Left ventricle myocardium inferior (tissue), 1 donor: Measurements from ENCODE around the gene EXOC4. TPM values are rescaled to one million over a fixed set of nuclear protein-coding genes. Genes with fewer than 3 reads are reported as not detected.

Experiments
- DNase-seq: peaks from one replicate; pipeline ENCODE4 v3.0.0-alpha.2; 2020
- H3K27ac ChIP-seq: fragments of 200-600 bp; replicated peaks from 2 replicates; pipeline ENCODE4 v1.8.0; 2021
- H3K27me3 ChIP-seq: fragments of 200-600 bp; 2 replicates; pipeline ENCODE4 v1.8.0; 2021; ENCODE audit warnings: low read depth
- H3K36me3 ChIP-seq: fragments of 200-600 bp; 2 replicates; pipeline ENCODE4 v1.8.0; 2021
- H3K4me1 ChIP-seq: fragments of 200-600 bp; 2 replicates; pipeline ENCODE4 v1.8.0; 2021
- H3K4me3 ChIP-seq: fragments of 200-600 bp; 2 replicates; pipeline ENCODE4 v1.8.0; 2021; ENCODE audit warnings: mild to moderate bottlenecking, moderate library complexity
- H3K9me3 ChIP-seq: fragments of 200-600 bp; replicated peaks from 2 replicates; pipeline ENCODE4 v1.8.0; 2021
- intact Hi-C: fragments of 100-400 bp; cut with micrococcal nuclease; formaldehyde crosslinking; loops from one replicate; pipeline ENCODE4 v1.11.0; 2022
- total RNA-seq: library from RNA; stranded (reverse); fragmentation: NEBNext Ultra II Directional; extraction: Animal tissue kit (Norgen Biotek cat#: 25700); gene quantifications from one replicate; pipeline ENCODE4 v1.2.1, GENCODE V29; 2021
- TF ChIP-seq, protein P1 (sequence below): fragments of 200-600 bp; IDR thresholded peaks from 2 replicates; pipeline ENCODE4 v1.8.0; 2021; ENCODE audit warnings: antibody characterized with exemption, mild to moderate bottlenecking, borderline replicate concordance
- donor health status: DM: no; HTN: yes; CAD: no; lungs with severe emphysema.

The EXOC4 gene
- total RNA-seq, 1 donor from 2014 or later = 33.8 TPM

- Histone ChIP-seq H3K27me3 (no peaks in the 10 kb centered on the region), H3K36me3 (no peaks in the 10 kb centered on the region), H3K9me3 (no peaks in the 10 kb centered on the region), H3K4me3 (no peak overlapping the region), H3K27ac (no peak overlapping the region), H3K4me1 (peaks cover 22% of the 10 kb centered on the region)
- intact Hi-C loops = no loop called here
- TF ChIP-seq, protein P1, sequence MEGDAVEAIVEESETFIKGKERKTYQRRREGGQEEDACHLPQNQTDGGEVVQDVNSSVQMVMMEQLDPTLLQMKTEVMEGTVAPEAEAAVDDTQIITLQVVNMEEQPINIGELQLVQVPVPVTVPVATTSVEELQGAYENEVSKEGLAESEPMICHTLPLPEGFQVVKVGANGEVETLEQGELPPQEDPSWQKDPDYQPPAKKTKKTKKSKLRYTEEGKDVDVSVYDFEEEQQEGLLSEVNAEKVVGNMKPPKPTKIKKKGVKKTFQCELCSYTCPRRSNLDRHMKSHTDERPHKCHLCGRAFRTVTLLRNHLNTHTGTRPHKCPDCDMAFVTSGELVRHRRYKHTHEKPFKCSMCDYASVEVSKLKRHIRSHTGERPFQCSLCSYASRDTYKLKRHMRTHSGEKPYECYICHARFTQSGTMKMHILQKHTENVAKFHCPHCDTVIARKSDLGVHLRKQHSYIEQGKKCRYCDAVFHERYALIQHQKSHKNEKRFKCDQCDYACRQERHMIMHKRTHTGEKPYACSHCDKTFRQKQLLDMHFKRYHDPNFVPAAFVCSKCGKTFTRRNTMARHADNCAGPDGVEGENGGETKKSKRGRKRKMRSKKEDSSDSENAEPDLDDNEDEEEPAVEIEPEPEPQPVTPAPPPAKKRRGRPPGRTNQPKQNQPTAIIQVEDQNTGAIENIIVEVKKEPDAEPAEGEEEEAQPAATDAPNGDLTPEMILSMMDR = no peak
- no peak for DNase-seq
Observed at GRCh38 chr7:133853706-133854276, 600.9 kb downstream of the EXOC4 start.

- intact Hi-C loops = no loop called here
- Histone ChIP-seq H3K4me1 (peaks cover 22% of the 10 kb centered on the region), H3K36me3 (no peaks in the 10 kb centered on the region), H3K27me3 (no peaks in the 10 kb centered on the region), H3K27ac (no peak overlapping the region), H3K4me3 (no peak overlapping the region), H3K9me3 (no peaks in the 10 kb centered on the region)
- TF ChIP-seq, protein P1 = peak; percentile 43
- DNase-seq = no peak
Observed at GRCh38 chr7:133854739-133855138, 601.9 kb downstream of the EXOC4 start.

DNA sequence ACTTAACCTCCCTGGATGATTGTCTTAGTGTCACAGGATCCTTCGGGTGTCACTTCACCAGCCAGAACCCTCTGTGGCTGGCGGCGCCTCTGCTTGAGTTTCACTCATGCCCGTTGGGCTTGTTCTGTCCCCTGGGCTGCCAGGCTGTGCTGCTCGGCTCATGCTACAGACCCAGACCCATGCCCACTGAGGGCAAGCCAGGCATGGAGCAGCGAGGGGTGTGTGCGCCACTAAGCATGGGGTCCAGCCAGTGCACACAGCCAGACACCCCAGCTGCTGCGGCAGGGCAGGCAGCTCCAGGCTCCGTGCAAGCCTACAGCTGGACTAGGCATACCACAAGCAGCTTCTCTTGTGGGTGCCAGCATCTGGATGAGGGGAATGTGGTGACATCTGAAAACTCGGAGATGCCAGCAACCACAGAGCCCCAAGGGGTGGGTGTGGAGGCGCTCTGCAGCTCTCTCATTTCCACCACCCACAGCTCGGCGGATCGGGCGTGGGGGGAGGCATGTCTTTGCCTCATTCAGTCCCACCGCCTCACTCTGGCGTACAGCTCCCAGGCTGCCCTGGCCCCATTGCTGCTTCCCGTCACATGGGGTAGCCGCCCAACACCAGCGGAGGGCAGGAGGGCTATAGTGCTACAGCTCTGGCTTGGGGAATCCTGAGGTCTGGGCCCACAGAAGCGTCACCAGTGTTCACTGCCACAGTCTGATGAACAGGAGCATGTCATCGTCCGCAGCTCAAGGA, 604.7 kb downstream of the EXOC4 start:
- H3K4me3 ChIP-seq = no peak overlapping the region
- H3K36me3 ChIP-seq = no peaks in the 10 kb centered on the region
- no peaks in the 10 kb centered on the region for H3K27me3 ChIP-seq
- no peak overlapping the region for H3K27ac ChIP-seq
- DNase-seq = no peak
- H3K9me3 ChIP-seq = no peaks in the 10 kb centered on the region
- H3K4me1 ChIP-seq = peaks cover 13% of the 10 kb centered on the region
- intact Hi-C loops = no loop called here
- TF ChIP-seq, protein P1 = no peak

DNA sequence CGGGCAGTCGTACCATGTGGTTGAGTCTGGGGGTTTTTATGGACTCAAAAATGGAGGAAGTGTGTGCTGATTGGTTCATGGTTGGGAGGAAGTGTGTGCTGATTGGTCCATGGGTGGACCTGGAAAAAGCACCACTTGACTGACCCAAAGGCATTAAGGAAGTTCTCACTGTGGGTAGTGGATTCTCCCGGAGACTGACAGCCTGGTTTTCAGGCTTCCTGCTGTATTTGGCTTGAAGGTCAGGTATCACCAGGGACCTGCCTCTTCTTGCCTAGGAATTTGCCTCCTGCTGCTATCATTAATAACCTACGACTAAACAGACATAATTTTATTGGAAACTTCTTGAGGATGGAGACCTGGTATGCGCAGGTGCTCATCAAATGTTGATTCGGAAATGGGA, 605.4 kb downstream of the EXOC4 start:
- Histone ChIP-seq H3K4me3 (no peak overlapping the region), H3K27ac (no peak overlapping the region), H3K36me3 (no peaks in the 10 kb centered on the region), H3K27me3 (no peaks in the 10 kb centered on the region), H3K4me1 (peaks cover 13% of the 10 kb centered on the region), H3K9me3 (no peaks in the 10 kb centered on the region)
- intact Hi-C loops = no loop called here
- TF ChIP-seq, protein P1 = no peak
- no peak for DNase-seq

- Histone ChIP-seq H3K36me3 (no peaks in the 10 kb centered on the region), H3K4me1 (peaks cover 7% of the 10 kb centered on the region), H3K27me3 (no peaks in the 10 kb centered on the region), H3K27ac (no peak overlapping the region), H3K4me3 (no peak overlapping the region), H3K9me3 (no peaks in the 10 kb centered on the region)
- intact Hi-C loops = no loop called here
- TF ChIP-seq, protein P1 = no peak
- DNase-seq = no peak
Observed at GRCh38 chr7:133859231-133859630, 606.4 kb downstream of the EXOC4 start.
